Islet of Langerhans (tissue), 1 donor: ENCODE results near the gene C3orf20.

Experiments used
- FAIRE-seq: peaks from one replicate; lab custom pipeline; 2011; peaks lifted over from hg19 to GRCh38; lab: Jason Lieb, UNC

The C3orf20 gene

GRCh38 chr3:14674841-14675240, at the start of gene C3orf20:
TSS of gene C3orf20 (plus strand) at chr3:14675141. CDS start at chr3:14682714, 7,573 bp downstream.
- no peak for FAIRE-seq

- no peak for FAIRE-seq
Measured at GRCh38 chr3:14625443-14625842, 49.5 kb upstream of the C3orf20 start.

GRCh38 chr3:14627815-14628214, 47.1 kb upstream of the C3orf20 start:
- no peak for FAIRE-seq

GRCh38 chr3:14628406-14628805, 46.5 kb upstream of the C3orf20 start:
- no peak for FAIRE-seq

GRCh38 chr3:14630404-14631100, 44.4 kb upstream of the C3orf20 start:
- no peak for FAIRE-seq

GRCh38 chr3:14631101-14631497, 43.8 kb upstream of the C3orf20 start:
- FAIRE-seq: no peak

GRCh38 chr3:14631687-14632441, 43.1 kb upstream of the C3orf20 start:
- FAIRE-seq: no peak

GRCh38 chr3:14632442-14632930, 42.5 kb upstream of the C3orf20 start:
- FAIRE-seq: no peak

GRCh38 chr3:14633417-14633816, 41.5 kb upstream of the C3orf20 start:
- FAIRE-seq: no peak

GRCh38 chr3:14633819-14634424, 41.0 kb upstream of the C3orf20 start:
- no peak for FAIRE-seq

- FAIRE-seq: no peak
Measured at GRCh38 chr3:14634763-14635400, 40.1 kb upstream of the C3orf20 start.

- no peak for FAIRE-seq
Measured at GRCh38 chr3:14636496-14637087, 38.3 kb upstream of the C3orf20 start.

GRCh38 chr3:14640157-14640562, 34.8 kb upstream of the C3orf20 start:
- FAIRE-seq: no peak

- no peak for FAIRE-seq
Measured at GRCh38 chr3:14640734-14641133, 34.2 kb upstream of the C3orf20 start.

GRCh38 chr3:14641346-14641745, 33.6 kb upstream of the C3orf20 start:
- FAIRE-seq: no peak

- no peak for FAIRE-seq
Measured at GRCh38 chr3:14645453-14645852, 29.5 kb upstream of the C3orf20 start.

- FAIRE-seq: no peak
Measured at GRCh38 chr3:14646131-14646573, 28.8 kb upstream of the C3orf20 start.

- no peak for FAIRE-seq
Measured at GRCh38 chr3:14646589-14647413, 28.1 kb upstream of the C3orf20 start.

GRCh38 chr3:14647976-14648955, 26.7 kb upstream of the C3orf20 start:
- no peak for FAIRE-seq

- FAIRE-seq: no peak
Measured at GRCh38 chr3:14649466-14649865, 25.5 kb upstream of the C3orf20 start.
